Astrocyte (in vitro differentiated cells and primary cell): Measurements from ENCODE around the gene FLNC. TPM values are rescaled to one million over a fixed set of nuclear protein-coding genes. Genes with fewer than 3 reads are reported as not detected.

Experiments
- DNase-seq: peaks from one replicate; pipeline ENCODE4 v3.0.0-alpha.2; 2010; ENCODE audit warnings: low read depth
- FAIRE-seq: peaks from 2 replicates; lab custom pipeline; 2011; peaks lifted over from hg19 to GRCh38; lab: Jason Lieb, UNC
- H2AFZ ChIP-seq: 2 replicates; pipeline ENCODE4 v1.6.0; 2012; ENCODE audit warnings: low read depth, low read length, inconsistent platforms
- H3K27ac ChIP-seq: 2 replicates; pipeline ENCODE4 v1.5.1; 2011; ENCODE audit warnings: low read depth, low read length, inconsistent platforms
- H3K27me3 ChIP-seq: 2 replicates; pipeline ENCODE4 v1.6.0; 2011; ENCODE audit warnings: low read length, inconsistent platforms; ENCODE audit not compliant: insufficient read depth
- H3K36me3 ChIP-seq: 2 replicates; pipeline ENCODE4 v1.5.1; 2011; ENCODE audit warnings: low read length, inconsistent platforms; ENCODE audit not compliant: insufficient read depth
- H3K4me1 ChIP-seq: 2 replicates; pipeline ENCODE4 v1.5.1; 2011; ENCODE audit warnings: low read length, inconsistent platforms; ENCODE audit not compliant: insufficient read depth
- H3K4me2 ChIP-seq: 2 replicates; pipeline ENCODE4 v1.6.0; 2012; ENCODE audit warnings: low read length, inconsistent platforms
- H3K4me3 ChIP-seq: 2 replicates; pipeline ENCODE4 v1.5.1; 2011; ENCODE audit warnings: low read depth, mild to moderate bottlenecking, low read length, inconsistent platforms; ENCODE audit not compliant: insufficient read depth
- H3K79me2 ChIP-seq: 2 replicates; pipeline ENCODE4 v1.6.0; 2012; ENCODE audit warnings: mild to moderate bottlenecking, low read length, inconsistent platforms; ENCODE audit not compliant: insufficient read depth
- H3K9ac ChIP-seq: 2 replicates; pipeline ENCODE4 v1.6.0; 2012; ENCODE audit warnings: mild to moderate bottlenecking, low read length, inconsistent platforms
- H3K9me3 ChIP-seq: 2 replicates; pipeline ENCODE4 v1.5.1; 2012; ENCODE audit warnings: low read depth, mild to moderate bottlenecking, low read length, inconsistent platforms; ENCODE audit not compliant: insufficient read depth
- H4K20me1 ChIP-seq: 2 replicates; pipeline ENCODE4 v1.6.0; 2012; ENCODE audit warnings: low read length, inconsistent platforms; ENCODE audit not compliant: insufficient read depth
- H3K27ac Mint-ChIP-seq: one replicate; pipeline ENCODE4 v1.8.0; 2021; ENCODE audit warnings: mild to moderate bottlenecking, mixed read lengths; ENCODE audit not compliant: unreplicated experiment
- H3K27me3 Mint-ChIP-seq: one replicate; pipeline ENCODE4 v1.8.0; 2021; ENCODE audit warnings: low read depth, mixed read lengths; ENCODE audit not compliant: unreplicated experiment
- H3K36me3 Mint-ChIP-seq: one replicate; pipeline ENCODE4 v1.8.0; 2021; ENCODE audit warnings: low read depth, mixed read lengths; ENCODE audit not compliant: unreplicated experiment
- H3K4me1 Mint-ChIP-seq: one replicate; pipeline ENCODE4 v1.8.0; 2021; ENCODE audit warnings: low read depth, mixed read lengths; ENCODE audit not compliant: unreplicated experiment
- H3K4me3 Mint-ChIP-seq: one replicate; pipeline ENCODE4 v1.8.0; 2021; ENCODE audit warnings: mild to moderate bottlenecking, moderate library complexity, mixed read lengths; ENCODE audit not compliant: unreplicated experiment
- H3K9me3 Mint-ChIP-seq: one replicate; pipeline ENCODE4 v1.8.0; 2021; ENCODE audit warnings: mild to moderate bottlenecking, mixed read lengths; ENCODE audit not compliant: unreplicated experiment
- EZH2 ChIP-seq: IDR thresholded peaks from 2 replicates; pipeline ENCODE4 v1.6.1; 2012; ENCODE audit warnings: mild to moderate bottlenecking, low read length, inconsistent platforms; ENCODE audit not compliant: insufficient read depth
- total RNA-seq: library from RNA; stranded (reverse); gene quantifications from 2 replicates; pipeline ENCODE4 v1.2.1, GENCODE V29; 2021
- TF ChIP-seq, protein P1 (sequence below): IDR thresholded peaks from 2 replicates; pipeline ENCODE4 v1.5.1; 2011; ENCODE audit warnings: low read depth, mild to moderate bottlenecking, inconsistent platforms, low read length, moderate library complexity; ENCODE audit not compliant: insufficient read depth

The FLNC gene
- total RNA-seq, 1 donor from 2014 or later, result 364 TPM

DNA sequence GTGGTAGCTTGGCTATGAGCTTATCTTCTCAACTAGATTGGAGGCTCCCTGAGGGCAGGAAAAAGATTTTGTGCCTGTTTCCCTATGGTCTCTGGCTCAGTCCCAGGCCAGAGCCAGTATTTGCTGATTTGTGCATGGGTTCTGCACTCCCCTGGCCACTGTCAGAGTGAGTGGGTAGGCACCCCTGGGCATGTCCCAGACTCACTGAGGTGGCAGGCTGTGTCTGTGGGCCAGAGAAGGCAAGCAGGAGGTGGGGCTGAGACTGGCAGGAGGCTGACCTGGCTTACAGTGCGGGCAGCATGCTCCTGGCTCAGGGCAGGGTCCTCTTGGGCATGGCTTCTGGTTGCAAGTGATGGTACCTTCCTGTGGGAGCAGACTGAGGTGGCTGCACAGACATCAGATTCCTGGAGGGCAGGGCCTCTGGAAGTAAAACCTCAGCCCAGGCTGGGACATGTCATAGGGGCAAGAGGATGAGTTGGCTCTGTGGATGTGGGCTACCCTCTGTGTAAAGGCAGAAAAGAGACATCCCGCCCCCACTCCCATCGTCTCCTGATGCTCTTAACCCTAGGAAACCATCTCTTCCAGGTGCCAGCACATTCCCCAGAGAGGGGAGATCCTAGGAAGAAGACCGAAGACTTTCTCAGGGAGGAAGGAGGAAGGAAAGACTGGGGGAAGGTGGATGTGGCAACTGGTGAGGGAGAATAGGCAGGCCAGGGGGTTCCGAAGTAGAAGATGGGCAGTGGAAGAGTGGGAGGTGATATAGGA, 76.0 kb downstream of the FLNC start:
- H3K27me3 Mint-ChIP-seq, result peaks cover 61% of the 10 kb centered on the region
- Histone ChIP-seq H3K27me3 (peaks cover 21% of the 10 kb centered on the region), H3K79me2 (no peaks in the 10 kb centered on the region), H3K4me1 (peaks cover 6% of the 10 kb centered on the region), H3K4me3 (no peak overlapping the region), H3K9ac (no peak overlapping the region), H3K36me3 (no peaks in the 10 kb centered on the region), H3K4me2 (no peak overlapping the region), H3K27ac (no peak overlapping the region), H4K20me1 (no peaks in the 10 kb centered on the region), H3K9me3 (no peaks in the 10 kb centered on the region), H2AFZ (no peak overlapping the region)
- no peak for FAIRE-seq
- H3K4me1 Mint-ChIP-seq, result peaks cover 9% of the 10 kb centered on the region
- peaks cover 6% of the 10 kb centered on the region for H3K36me3 Mint-ChIP-seq
- no peaks in the 10 kb centered on the region for H3K9me3 Mint-ChIP-seq
- no peak for DNase-seq
- no peak overlapping the region for H3K4me3 Mint-ChIP-seq
- no peak for TF ChIP-seq EZH2
- TF ChIP-seq, protein P1, sequence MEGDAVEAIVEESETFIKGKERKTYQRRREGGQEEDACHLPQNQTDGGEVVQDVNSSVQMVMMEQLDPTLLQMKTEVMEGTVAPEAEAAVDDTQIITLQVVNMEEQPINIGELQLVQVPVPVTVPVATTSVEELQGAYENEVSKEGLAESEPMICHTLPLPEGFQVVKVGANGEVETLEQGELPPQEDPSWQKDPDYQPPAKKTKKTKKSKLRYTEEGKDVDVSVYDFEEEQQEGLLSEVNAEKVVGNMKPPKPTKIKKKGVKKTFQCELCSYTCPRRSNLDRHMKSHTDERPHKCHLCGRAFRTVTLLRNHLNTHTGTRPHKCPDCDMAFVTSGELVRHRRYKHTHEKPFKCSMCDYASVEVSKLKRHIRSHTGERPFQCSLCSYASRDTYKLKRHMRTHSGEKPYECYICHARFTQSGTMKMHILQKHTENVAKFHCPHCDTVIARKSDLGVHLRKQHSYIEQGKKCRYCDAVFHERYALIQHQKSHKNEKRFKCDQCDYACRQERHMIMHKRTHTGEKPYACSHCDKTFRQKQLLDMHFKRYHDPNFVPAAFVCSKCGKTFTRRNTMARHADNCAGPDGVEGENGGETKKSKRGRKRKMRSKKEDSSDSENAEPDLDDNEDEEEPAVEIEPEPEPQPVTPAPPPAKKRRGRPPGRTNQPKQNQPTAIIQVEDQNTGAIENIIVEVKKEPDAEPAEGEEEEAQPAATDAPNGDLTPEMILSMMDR, result no peak
- no peak overlapping the region for H3K27ac Mint-ChIP-seq

DNA sequence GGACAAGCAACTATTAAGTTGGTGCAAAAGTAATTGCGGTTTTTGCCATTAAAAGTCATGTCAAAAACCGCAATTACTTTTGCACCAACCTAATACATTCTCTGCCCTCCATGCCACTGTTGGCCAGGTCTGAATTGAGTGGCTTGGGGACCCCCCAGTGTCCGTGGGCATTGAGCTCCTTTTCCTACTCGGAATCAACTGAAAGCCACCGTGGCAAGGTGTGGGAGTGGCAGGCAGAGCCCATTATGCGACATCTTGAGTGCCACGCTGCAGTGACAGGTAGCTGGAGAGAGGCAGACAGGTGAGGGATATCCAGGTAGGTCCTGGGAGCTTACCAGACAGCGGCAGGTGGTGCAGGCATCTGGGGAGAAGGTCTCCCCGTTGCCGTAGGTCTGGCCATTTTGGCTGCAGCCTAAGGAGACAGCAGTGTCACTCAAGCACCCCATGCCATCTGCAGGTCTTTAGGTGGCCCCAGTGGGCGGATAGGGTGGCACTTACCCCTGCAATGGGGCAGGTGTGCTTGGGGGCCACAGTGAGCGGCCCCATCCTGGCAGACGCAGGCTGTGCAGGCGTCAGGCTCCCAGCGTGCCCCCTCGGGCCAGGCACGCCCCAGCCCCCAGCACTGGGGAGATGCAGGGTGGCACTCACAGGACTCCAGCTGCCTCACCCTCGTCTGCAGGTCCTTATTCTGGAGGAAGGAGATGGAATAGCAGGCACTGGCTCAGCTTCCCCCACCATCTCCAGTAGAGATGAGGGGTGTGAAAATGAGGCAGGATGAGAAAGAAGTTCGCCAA, 76.8 kb downstream of the FLNC start:
- Mint-ChIP-seq H3K9me3 (no peaks in the 10 kb centered on the region), H3K27ac (no peak overlapping the region), H3K4me3 (no peak overlapping the region), H3K4me1 (peaks cover 11% of the 10 kb centered on the region), H3K27me3 (peaks cover 64% of the 10 kb centered on the region), H3K36me3 (peaks cover 6% of the 10 kb centered on the region)
- FAIRE-seq (no peak), DNase-seq (no peak)
- Histone ChIP-seq H3K9me3 (no peaks in the 10 kb centered on the region), H4K20me1 (no peaks in the 10 kb centered on the region), H3K4me1 (peaks cover 6% of the 10 kb centered on the region), H3K27me3 (peaks cover 23% of the 10 kb centered on the region), H3K4me2 (no peak overlapping the region), H3K79me2 (no peaks in the 10 kb centered on the region), H2AFZ (no peak overlapping the region), H3K9ac (no peak overlapping the region), H3K36me3 (no peaks in the 10 kb centered on the region), H3K27ac (no peak overlapping the region), H3K4me3 (no peak overlapping the region)
- TF ChIP-seq, protein P1, result no peak
- no peak for TF ChIP-seq EZH2

Other genes starting within 250 kb of the FLNC start
- gene GARIN1A, start 158.1 kb upstream of the FLNC start, total RNA-seq, result 2.7 and 5.9 TPM in 2 replicates
- 670 and 732 TPM in 2 replicates for gene CALU, start 91.0 kb upstream of the FLNC start, total RNA-seq
- gene OPN1SW, start 54.6 kb upstream of the FLNC start, total RNA-seq, result not detected in 2 replicates
- gene CCDC136, start 38.4 kb upstream of the FLNC start, total RNA-seq, result 14.4 and 14.9 TPM in 2 replicates
- 193 TPM in 2 replicates for gene ATP6V1F, start 32.5 kb downstream of the FLNC start, total RNA-seq
- 0.20 and 0.41 TPM in 2 replicates for gene KCP, start 80.3 kb downstream of the FLNC start, total RNA-seq
- gene IRF5, start 107.5 kb downstream of the FLNC start, total RNA-seq, result 0.36 TPM in 1 of 2 replicates, not detected in the other
- 49.2 and 49.8 TPM in 2 replicates for gene TNPO3, start 224.7 kb downstream of the FLNC start, total RNA-seq